Naive thymus-derived CD4-positive, alpha-beta T cell (primary cell): ENCODE data around the gene APBB1IP. TPM values are rescaled to one million over a fixed set of nuclear protein-coding genes. Genes with fewer than 3 reads are reported as not detected.

Source experiments
- ATAC-seq: fragments of 150-1000 bp; cut with Tn5 transposase; 2 replicates; pipeline ENCODE4 v1.10.0; 2021; ENCODE audit warnings: mild to moderate bottlenecking, moderate library complexity
- CTCF ChIA-PET: fragments of 350-600 bp; sonication (Branson Sonifier 250); formaldehyde crosslinking; loops from one replicate; lab custom pipeline; 2021; ENCODE audit warnings: antibody characterized with exemption; lab: Charles Lee
- POLR2A ChIA-PET: fragments of 350-600 bp; sonication (Branson Sonifier 250); formaldehyde crosslinking; loops from one replicate; lab custom pipeline; 2021; ENCODE audit warnings: antibody characterized with exemption, inconsistent platforms; lab: Charles Lee
- DNase-seq, 9 donors: peaks; one replicate each; pipeline versions ENCODE4 v3.0.0 to v3.0.0-alpha.2; 2020 to 2022; ENCODE audit warnings: mixed read lengths in 1 of 9
- H3K27ac ChIP-seq: one replicate; pipeline ENCODE4 v1.7.0; 2013; ENCODE audit warnings: mild to moderate bottlenecking, low read depth, low read length, moderate library complexity
- H3K27me3 ChIP-seq, 2 donors: one replicate each; pipeline ENCODE4 v1.7.0; 2013; ENCODE audit warnings: low read length in 2 of 2, mild to moderate bottlenecking in 2 of 2, moderate library complexity in 2 of 2; ENCODE audit not compliant: control insufficient read depth in 2 of 2, insufficient read depth in 2 of 2
- H3K36me3 ChIP-seq, 3 experiments: 1 replicate in 2 of 3; 2 replicates in 1 of 3; pipeline ENCODE4 v1.7.0; 2013; ENCODE audit warnings: low read length in 3 of 3, mild to moderate bottlenecking in 3 of 3, moderate library complexity in 1 of 3; ENCODE audit not compliant: insufficient read depth in 3 of 3, control insufficient read depth in 2 of 3
- H3K4me1 ChIP-seq, 2 donors: one replicate each; pipeline ENCODE4 v1.7.0; 2013; ENCODE audit warnings: low read length in 2 of 2, mild to moderate bottlenecking in 2 of 2, moderate library complexity in 1 of 2; ENCODE audit not compliant: control insufficient read depth in 2 of 2, insufficient read depth in 2 of 2
- H3K4me3 ChIP-seq: 2 replicates; pipeline ENCODE4 v1.7.0; 2013; ENCODE audit warnings: mild to moderate bottlenecking, low read length
- H3K9me3 ChIP-seq, 3 experiments: 1 replicate in 2 of 3; 2 replicates in 1 of 3; pipeline ENCODE4 v1.7.0; 2013; ENCODE audit warnings: low read length in 3 of 3; ENCODE audit not compliant: control insufficient read depth in 2 of 3
- H3K27ac Mint-ChIP-seq, 9 donors: one replicate each; pipeline ENCODE4 v1.8.0; 2020 to 2022; ENCODE audit warnings: mixed read lengths in 9 of 9, mild to moderate bottlenecking in 8 of 9, moderate library complexity in 5 of 9, inconsistent platforms in 2 of 9
- H3K27me3 Mint-ChIP-seq, 5 donors: one replicate each; pipeline ENCODE4 v1.8.0; 2021 to 2022; ENCODE audit warnings: mixed read lengths in 5 of 5, mild to moderate bottlenecking in 1 of 5
- H3K36me3 Mint-ChIP-seq, 5 donors: one replicate each; pipeline ENCODE4 v1.8.0; 2020 to 2022; ENCODE audit warnings: mixed read lengths in 5 of 5, mild to moderate bottlenecking in 3 of 5, inconsistent platforms in 1 of 5
- H3K4me1 Mint-ChIP-seq, 7 donors: one replicate each; pipeline ENCODE4 v1.8.0; 2020 to 2022; ENCODE audit warnings: mixed read lengths in 7 of 7, mild to moderate bottlenecking in 3 of 7, inconsistent platforms in 1 of 7
- H3K4me3 Mint-ChIP-seq, 10 donors: one replicate each; pipeline ENCODE4 v1.8.0; 2020 to 2022; ENCODE audit warnings: mild to moderate bottlenecking in 10 of 10, mixed read lengths in 10 of 10, moderate library complexity in 6 of 10, inconsistent platforms in 2 of 10
- H3K9me3 Mint-ChIP-seq, 11 donors: one replicate each; pipeline ENCODE4 v1.8.0; 2020 to 2022; ENCODE audit warnings: mixed read lengths in 11 of 11, mild to moderate bottlenecking in 4 of 11, inconsistent platforms in 1 of 11, moderate library complexity in 1 of 11
- intact Hi-C, 2 donors: fragments of 100-400 bp; cut with micrococcal nuclease; formaldehyde crosslinking; loops; one replicate each; pipeline ENCODE4 v1.15.1; 2023
- polyA plus RNA-seq, 2 donors: library from polyadenylated mRNA; unstranded; fragments of 300-500 nt; fragmentation: Illumina TruSeq; gene quantifications; one replicate each; pipeline ENCODE4 v1.2.3, GENCODE V29; 2021
- total RNA-seq, 6 experiments: library from RNA in 5 of 6; stranded (reverse) in 5 of 6; gene quantifications; 1 replicate in 5 of 6; 2 replicates in 1 of 6; pipeline ENCODE4 v1.2.3 and lab custom pipeline; 2021 to 2026

The APBB1IP gene
- total and polyA plus RNA-seq, 7 experiments from 2014 or later, result 60.2 to 101 (median 71.7) TPM

DNA sequence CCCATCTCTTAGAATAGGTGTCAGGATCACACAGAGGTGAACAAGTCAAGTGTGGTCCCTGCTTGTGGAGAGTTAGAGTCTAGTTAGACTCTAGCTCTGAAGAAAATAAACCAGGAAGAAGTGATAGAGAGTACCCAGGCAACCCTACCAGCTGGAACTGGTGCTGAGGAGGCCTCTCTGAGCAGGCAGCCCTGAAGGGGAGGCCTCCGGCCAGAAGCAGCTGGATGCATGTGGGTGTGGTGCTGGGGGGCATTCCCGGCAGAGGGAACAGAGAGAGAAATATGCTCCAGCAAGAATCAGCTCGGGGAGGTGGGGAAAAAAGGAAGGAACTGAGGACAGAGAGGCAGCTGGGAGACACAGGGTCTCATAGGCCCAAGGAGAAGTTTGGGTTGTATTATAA is 68.6 kb downstream of the APBB1IP start:
- Histone ChIP-seq H3K9me3 (no peaks in the 10 kb centered on the region), H3K4me3 (no peak overlapping the region), H3K27ac (no peak overlapping the region), H3K27me3 (no peaks in the 10 kb centered on the region), H3K4me1 (no peaks in the 10 kb centered on the region), H3K36me3 (peaks cover 9 to 69% (median 13%) of the 10 kb centered on the region in 3 experiments)
- Mint-ChIP-seq H3K9me3 (peaks cover 0 to 3% (median 0%) of the 10 kb centered on the region in 11 donors), H3K4me3 (no peak overlapping the region), H3K27ac (peak overlapping the region in 8 of 9 donors; percentile 46 to 81 (median 68)), H3K4me1 (peaks cover 3 to 48% (median 38%) of the 10 kb centered on the region in 7 donors), H3K27me3 (no peaks in the 10 kb centered on the region), H3K36me3 (peaks cover 27 to 82% (median 64%) of the 10 kb centered on the region in 5 donors)
- ATAC-seq, result no peak
- intact Hi-C loops, result no loop called here
- DNase-seq, result no peak
- ChIA-PET CTCF (interaction anchor here (0.7 kb wide), 1 partner anchor 171 kb away, joined by 3 read pairs; no protein-coding TSS in a partner anchor), POLR2A (interaction anchor here (0.6 to 0.9 kb wide), 2 partner anchors 13 to 27 kb away, joined by 3 to 4 read pairs; no protein-coding TSS in a partner anchor)

DNA sequence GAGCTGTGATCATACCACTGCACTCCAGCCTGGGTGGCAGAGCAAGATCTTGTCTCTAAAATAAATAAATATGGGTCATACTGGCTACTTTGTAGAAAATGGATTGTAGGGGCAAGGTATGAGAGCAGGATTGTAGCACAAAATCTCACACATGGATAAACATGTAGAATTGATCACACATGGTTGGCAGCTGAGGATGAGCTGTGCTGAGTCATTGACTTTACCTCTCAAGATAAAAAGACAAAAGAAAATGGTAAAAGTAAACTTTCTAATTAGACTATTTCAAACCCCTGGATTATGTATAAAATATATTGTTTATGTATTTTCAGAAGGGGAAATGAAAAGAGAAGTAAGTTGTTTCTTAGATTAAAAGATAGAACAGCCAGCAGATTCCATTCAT is 69.3 kb downstream of the APBB1IP start:
- intact Hi-C loops, result no loop called here
- no peak overlapping the region for H3K4me3 Mint-ChIP-seq
- no peak overlapping the region for H3K27ac ChIP-seq
- H3K4me1 ChIP-seq, result no peaks in the 10 kb centered on the region
- POLR2A ChIA-PET, result no interaction called here
- ATAC-seq (no peak), DNase-seq (no peak)
- no peak overlapping the region for H3K4me3 ChIP-seq
- peaks cover 33 to 86% (median 69%) of the 10 kb centered on the region in 5 donors for H3K36me3 Mint-ChIP-seq
- H3K4me1 Mint-ChIP-seq, result peaks cover 3 to 48% (median 38%) of the 10 kb centered on the region in 7 donors
- CTCF ChIA-PET, result interaction anchor here (0.6 to 0.8 kb wide), 2 partner anchors 9 to 39 kb away, joined by 3 read pairs; no protein-coding TSS in a partner anchor
- H3K36me3 ChIP-seq, result peaks cover 13 to 69% (median 14%) of the 10 kb centered on the region in 3 experiments
- H3K27me3 ChIP-seq, result no peaks in the 10 kb centered on the region
- no peaks in the 10 kb centered on the region for H3K9me3 ChIP-seq
- H3K27me3 Mint-ChIP-seq, result no peaks in the 10 kb centered on the region
- H3K27ac Mint-ChIP-seq, result peak overlapping the region in 7 of 9 donors; percentile 1 to 81 (median 70)
- H3K9me3 Mint-ChIP-seq, result peaks cover 0 to 3% (median 0%) of the 10 kb centered on the region in 11 donors

DNA sequence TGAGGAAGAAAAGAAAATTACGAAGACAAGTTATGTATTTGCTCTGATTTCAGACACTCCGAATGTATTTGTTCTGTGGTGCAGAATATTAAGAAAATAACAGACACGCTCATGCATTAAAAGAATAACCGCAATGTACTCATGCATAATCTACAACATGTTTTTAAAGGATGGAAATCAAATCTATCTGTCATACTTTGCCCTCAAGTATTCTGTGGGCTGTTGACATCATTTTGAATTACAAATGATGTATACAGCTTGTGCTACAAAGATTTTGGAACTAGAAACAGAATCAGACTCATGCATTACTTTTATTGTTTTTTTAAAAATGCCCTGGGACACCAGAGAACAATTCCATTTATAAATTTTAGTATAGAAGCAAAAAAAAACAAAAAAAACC is 69.9 kb downstream of the APBB1IP start:
- ATAC-seq, result no peak
- Mint-ChIP-seq H3K4me3 (no peak overlapping the region), H3K36me3 (peaks cover 39 to 88% (median 74%) of the 10 kb centered on the region in 5 donors), H3K27me3 (no peaks in the 10 kb centered on the region), H3K27ac (peak overlapping the region in 4 of 9 donors; percentile 46 to 81 (median 74)), H3K9me3 (peaks cover 0 to 5% (median 0%) of the 10 kb centered on the region in 11 donors), H3K4me1 (peaks cover 3 to 45% (median 35%) of the 10 kb centered on the region in 7 donors)
- Histone ChIP-seq H3K36me3 (peaks cover 9 to 70% (median 20%) of the 10 kb centered on the region in 3 experiments), H3K4me3 (no peak overlapping the region), H3K4me1 (no peaks in the 10 kb centered on the region), H3K27me3 (no peaks in the 10 kb centered on the region), H3K9me3 (no peaks in the 10 kb centered on the region), H3K27ac (no peak overlapping the region)
- intact Hi-C loops, result no loop called here
- ChIA-PET CTCF (interaction anchor here (0.6 to 0.8 kb wide), 2 partner anchors 9 to 38 kb away, joined by 3 read pairs; no protein-coding TSS in a partner anchor), POLR2A (interaction anchor here (0.6 to 1.0 kb wide), 3 partner anchors 39 to 698 kb away, joined by 3 to 5 read pairs (median 3); no protein-coding TSS in a partner anchor)
- no peak for DNase-seq

DNA sequence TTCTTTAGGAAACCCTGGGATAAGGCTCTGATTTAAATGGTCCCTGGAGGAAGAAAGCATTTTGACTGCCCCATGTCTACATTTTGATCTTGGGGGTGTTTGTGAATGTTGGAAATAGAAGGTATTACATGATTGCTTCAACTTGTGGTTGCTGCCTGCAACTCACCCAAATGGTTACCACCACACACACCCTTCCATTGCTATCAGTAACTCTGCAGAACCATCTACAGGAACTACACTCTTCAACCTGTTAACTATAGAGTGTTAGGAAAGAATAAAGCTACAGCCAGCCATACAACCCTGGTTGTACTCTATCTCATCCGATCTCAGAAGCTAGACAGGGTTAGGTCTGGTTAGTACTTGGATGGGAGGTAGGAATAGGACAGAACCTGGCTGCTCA is 71.2 kb downstream of the APBB1IP start:
- CTCF ChIA-PET, result no interaction called here
- ATAC-seq, result no peak
- no peaks in the 10 kb centered on the region for H3K4me1 ChIP-seq
- H3K27ac Mint-ChIP-seq, result peak overlapping the region in 5 of 9 donors; percentile 45 to 75 (median 55)
- POLR2A ChIA-PET, result no interaction called here
- H3K9me3 ChIP-seq, result no peaks in the 10 kb centered on the region
- DNase-seq, result no peak
- H3K9me3 Mint-ChIP-seq, result peaks cover 0 to 5% (median 0%) of the 10 kb centered on the region in 11 donors
- no peaks in the 10 kb centered on the region for H3K27me3 Mint-ChIP-seq
- H3K27me3 ChIP-seq, result no peaks in the 10 kb centered on the region
- H3K36me3 ChIP-seq, result peaks cover 10 to 73% (median 22%) of the 10 kb centered on the region in 3 experiments
- intact Hi-C loops, result no loop called here
- H3K4me1 Mint-ChIP-seq, result peaks cover 0 to 40% (median 24%) of the 10 kb centered on the region in 7 donors
- no peak overlapping the region for H3K4me3 Mint-ChIP-seq
- H3K4me3 ChIP-seq, result no peak overlapping the region
- H3K36me3 Mint-ChIP-seq, result peaks cover 47 to 89% (median 81%) of the 10 kb centered on the region in 5 donors
- H3K27ac ChIP-seq, result no peak overlapping the region

DNA sequence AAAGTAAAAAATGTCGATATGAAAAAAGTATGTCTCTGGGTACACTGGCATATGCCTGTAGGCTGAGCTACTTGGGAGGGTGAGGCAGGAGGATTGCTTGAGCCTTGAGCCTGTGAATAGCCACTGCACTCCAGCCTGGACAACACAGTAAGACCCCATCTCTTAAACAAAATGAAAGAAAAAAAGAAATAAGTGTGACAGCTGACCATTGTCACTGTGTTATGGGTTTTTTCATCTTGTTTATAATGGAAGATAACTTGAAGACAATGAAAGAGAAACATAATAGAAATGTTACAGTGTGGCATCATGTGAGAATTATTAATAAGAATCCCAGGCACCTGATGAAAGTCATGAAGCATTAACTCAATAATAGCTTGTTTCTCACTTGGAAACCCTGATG is 75.0 kb downstream of the APBB1IP start:
- Mint-ChIP-seq H3K4me3 (no peak overlapping the region), H3K9me3 (peaks cover 0 to 3% (median 0%) of the 10 kb centered on the region in 11 donors), H3K36me3 (peaks cover 36 to 83% (median 78%) of the 10 kb centered on the region in 5 donors), H3K4me1 (peaks cover 0 to 38% (median 19%) of the 10 kb centered on the region in 7 donors), H3K27ac (peak overlapping the region in 2 of 9 donors; percentile 37 to 81), H3K27me3 (no peaks in the 10 kb centered on the region)
- H3K27me3 ChIP-seq, result no peaks in the 10 kb centered on the region
- no peaks in the 10 kb centered on the region for H3K4me1 ChIP-seq
- H3K36me3 ChIP-seq, result peaks cover 12 to 62% (median 23%) of the 10 kb centered on the region in 3 experiments
- H3K27ac ChIP-seq, result no peak overlapping the region
- ATAC-seq (no peak), DNase-seq (no peak)
- intact Hi-C loops, result no loop called here
- ChIA-PET CTCF (no interaction called here), POLR2A (interaction anchor here (0.7 to 1.3 kb wide), 2 partner anchors 28 to 75 kb away, joined by 3 to 4 read pairs; partner anchors contain the start of gene APBB1IP)
- no peak overlapping the region for H3K4me3 ChIP-seq
- no peaks in the 10 kb centered on the region for H3K9me3 ChIP-seq

DNA sequence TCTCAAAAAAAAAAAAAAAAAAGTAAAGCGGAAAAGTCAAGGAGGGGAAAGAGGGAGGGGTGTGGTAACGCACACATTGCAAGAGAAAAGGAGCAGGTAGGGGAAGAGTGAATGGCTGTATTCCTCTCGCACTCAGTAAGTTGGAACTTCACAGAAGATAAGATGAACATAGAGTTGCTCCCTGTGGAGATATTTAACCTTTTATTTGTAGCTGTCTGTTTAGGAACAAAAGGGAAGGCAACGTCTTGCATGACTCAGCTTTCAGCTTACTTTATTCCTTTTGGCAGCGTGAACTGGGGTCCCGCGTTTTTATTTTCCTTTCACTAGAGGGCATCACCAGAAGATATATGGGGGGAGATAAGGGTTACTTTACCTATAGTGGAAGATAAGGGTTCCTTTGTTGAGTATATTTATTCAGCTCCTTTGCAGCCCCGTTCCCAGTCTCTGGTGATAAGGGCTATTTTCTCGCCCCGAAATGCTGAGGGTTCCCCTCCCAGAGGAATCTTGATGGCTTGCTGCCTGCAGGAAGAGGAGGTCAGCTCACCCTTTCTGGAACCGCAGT is 78.5 kb downstream of the APBB1IP start:
- H3K9me3 ChIP-seq, result no peaks in the 10 kb centered on the region
- H3K4me1 ChIP-seq, result no peaks in the 10 kb centered on the region
- ChIA-PET POLR2A (interaction anchor here (1.1 kb wide), 1 partner anchor 27 kb away, joined by 5 read pairs; no protein-coding TSS in a partner anchor), CTCF (interaction anchor here (1.6 kb wide), 1 partner anchor 9 kb away, joined by 3 read pairs; no protein-coding TSS in a partner anchor)
- H3K36me3 ChIP-seq, result peaks cover 12 to 79% (median 30%) of the 10 kb centered on the region in 3 experiments
- DNase-seq (no peak), ATAC-seq (no peak)
- H3K27ac ChIP-seq, result no peak overlapping the region
- Mint-ChIP-seq H3K36me3 (peaks cover 44 to 84% (median 81%) of the 10 kb centered on the region in 5 donors), H3K4me1 (peaks cover 6 to 54% (median 18%) of the 10 kb centered on the region in 7 donors), H3K27me3 (no peaks in the 10 kb centered on the region), H3K4me3 (no peak overlapping the region), H3K9me3 (peaks cover 0 to 17% (median 3%) of the 10 kb centered on the region in 11 donors), H3K27ac (peak overlapping the region in 2 of 9 donors; percentile 37 to 79)
- intact Hi-C loops, result no loop called here
- no peaks in the 10 kb centered on the region for H3K27me3 ChIP-seq
- H3K4me3 ChIP-seq, result no peak overlapping the region
